ENCODE data around the gene CHD3. TPM values are rescaled to one million over a fixed set of nuclear protein-coding genes. Genes with fewer than 3 reads are reported as not detected.
A peak's percentile ranks its signal among the peaks of the same experiment; 100 is the strongest.

CHD3 gene
- total RNA-seq, 1 donor from 2014 or later: 12.8 TPM

DNA sequence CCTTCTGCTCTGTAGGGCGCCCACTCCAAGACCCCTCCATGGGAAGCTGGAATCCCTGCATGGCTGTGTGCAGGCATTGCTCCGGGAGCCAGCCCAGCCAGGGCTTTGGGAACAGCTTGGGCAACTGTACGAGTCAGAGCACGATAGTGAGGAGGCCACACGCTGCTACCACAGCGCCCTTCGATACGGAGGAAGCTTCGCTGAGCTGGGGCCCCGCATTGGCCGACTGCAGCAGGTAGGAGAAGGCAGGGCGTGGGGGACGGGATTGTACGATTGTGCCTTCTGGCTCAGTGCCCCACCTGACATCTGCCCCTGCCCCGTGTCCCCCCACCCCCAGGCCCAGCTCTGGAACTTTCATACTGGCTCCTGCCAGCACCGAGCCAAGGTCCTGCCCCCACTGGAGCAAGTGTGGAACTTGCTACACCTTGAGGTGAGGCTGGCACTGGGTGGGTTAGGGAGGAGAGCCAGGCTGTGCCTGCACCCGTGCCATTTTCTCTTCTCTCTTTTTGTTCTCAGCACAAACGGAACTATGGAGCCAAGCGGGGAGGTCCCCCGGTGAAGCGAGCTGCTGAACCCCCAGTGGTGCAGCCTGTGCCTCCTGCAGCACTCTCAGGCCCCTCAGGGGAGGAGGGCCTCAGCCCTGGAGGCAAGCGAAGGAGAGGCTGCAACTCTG, 42.4 kb upstream of the CHD3 start:
- no peak for DNase-seq (ENCODE audit: low spot score)
- Histone ChIP-seq H3K4me1 (peaks cover 6% of the 10 kb centered on the region), H3K27ac (no peak overlapping the region), H3K9me3 (ENCODE audit: low read depth) (no peaks in the 10 kb centered on the region), H2AFZ (replicated peaks) (no peak overlapping the region), H3F3A (ENCODE audit: low read depth) (peaks cover 49% of the 10 kb centered on the region), H4K20me1 (ENCODE audit: low read depth) (peaks cover 98% of the 10 kb centered on the region), H3K4me3 (no peak overlapping the region), H3K9ac (no peak overlapping the region), H3K4me2 (no peak overlapping the region), H3K36me3 (no peaks in the 10 kb centered on the region), H3K27me3 (no peaks in the 10 kb centered on the region), H3K79me2 (ENCODE audit: low read depth) (peaks cover 39% of the 10 kb centered on the region)
- Mint-ChIP-seq H3K27me3 (ENCODE audit: insufficient read depth, low read depth) (peaks cover 9% of the 10 kb centered on the region), H3K9me3 (no peaks in the 10 kb centered on the region), H3K36me3 (peaks cover 19% of the 10 kb centered on the region), H3K4me3 (peak overlapping the region; percentile 73), H3K27ac (no peak overlapping the region), H3K4me1 (peaks cover 20% of the 10 kb centered on the region)
- TF ChIP-seq EZH2 (IDR thresholded peaks at IDR 0.05) (no peak), EZH2phosphoT487 (IDR thresholded peaks at IDR 0.05) (no peak), CTCF (IDR thresholded peaks at IDR 0.05) (no peak)

- Mint-ChIP-seq H3K4me3 (no peak overlapping the region), H3K27ac (no peak overlapping the region), H3K9me3 (no peaks in the 10 kb centered on the region), H3K4me1 (peaks cover 20% of the 10 kb centered on the region), H3K27me3 (ENCODE audit: insufficient read depth, low read depth) (peaks cover 12% of the 10 kb centered on the region), H3K36me3 (peaks cover 19% of the 10 kb centered on the region)
- no peak for DNase-seq (ENCODE audit: low spot score)
- no peaks in the 10 kb centered on the region for H3K36me3 ChIP-seq
- H3K27ac ChIP-seq: no peak overlapping the region
- peaks cover under 1% of the 10 kb centered on the region for H3K27me3 ChIP-seq
- no peak for TF ChIP-seq CTCF (IDR thresholded peaks at IDR 0.05)
- TF ChIP-seq EZH2 (IDR thresholded peaks at IDR 0.05): no peak
- no peak for TF ChIP-seq EZH2phosphoT487 (IDR thresholded peaks at IDR 0.05)
- H3K9ac ChIP-seq: no peak overlapping the region
- H2AFZ ChIP-seq (replicated peaks): no peak overlapping the region
- no peaks in the 10 kb centered on the region for H3K9me3 ChIP-seq (ENCODE audit: low read depth)
- H3F3A ChIP-seq (ENCODE audit: low read depth): peaks cover 48% of the 10 kb centered on the region
- H4K20me1 ChIP-seq (ENCODE audit: low read depth): peaks cover 97% of the 10 kb centered on the region
- no peak overlapping the region for H3K4me2 ChIP-seq
- peaks cover 35% of the 10 kb centered on the region for H3K79me2 ChIP-seq (ENCODE audit: low read depth)
- no peak overlapping the region for H3K4me3 ChIP-seq
- H3K4me1 ChIP-seq: peaks cover 6% of the 10 kb centered on the region
These were observed 41.6 kb upstream of the CHD3 start for GRCh38 chr17:7846765-7847661.

GRCh38 chr17:7848131-7848579, 40.4 kb upstream of the CHD3 start:
- Histone ChIP-seq H2AFZ (replicated peaks) (no peak overlapping the region), H3F3A (ENCODE audit: low read depth) (peaks cover 51% of the 10 kb centered on the region), H3K36me3 (peaks cover 9% of the 10 kb centered on the region), H4K20me1 (ENCODE audit: low read depth) (peaks cover 99% of the 10 kb centered on the region), H3K79me2 (ENCODE audit: low read depth) (peaks cover 26% of the 10 kb centered on the region), H3K9ac (no peak overlapping the region), H3K9me3 (ENCODE audit: low read depth) (no peaks in the 10 kb centered on the region), H3K4me3 (no peak overlapping the region), H3K27me3 (peaks cover 12% of the 10 kb centered on the region), H3K4me1 (peaks cover 11% of the 10 kb centered on the region), H3K4me2 (no peak overlapping the region), H3K27ac (no peak overlapping the region)
- Mint-ChIP-seq H3K4me1 (peaks cover 20% of the 10 kb centered on the region), H3K9me3 (no peaks in the 10 kb centered on the region), H3K27me3 (ENCODE audit: insufficient read depth, low read depth) (peaks cover 8% of the 10 kb centered on the region), H3K27ac (no peak overlapping the region), H3K4me3 (no peak overlapping the region), H3K36me3 (peaks cover 23% of the 10 kb centered on the region)
- no peak for DNase-seq (ENCODE audit: low spot score)
- TF ChIP-seq EZH2 (IDR thresholded peaks at IDR 0.05) (no peak), CTCF (IDR thresholded peaks at IDR 0.05) (no peak), EZH2phosphoT487 (IDR thresholded peaks at IDR 0.05) (no peak)
